ENCODE data around the gene ABCC4.
"Not testable (repeated sequence)": the region's sequence is repeated elsewhere in the genome, so short reads cannot be mapped to it uniquely, and the experiment has no call there.

The ABCC4 gene

DNA sequence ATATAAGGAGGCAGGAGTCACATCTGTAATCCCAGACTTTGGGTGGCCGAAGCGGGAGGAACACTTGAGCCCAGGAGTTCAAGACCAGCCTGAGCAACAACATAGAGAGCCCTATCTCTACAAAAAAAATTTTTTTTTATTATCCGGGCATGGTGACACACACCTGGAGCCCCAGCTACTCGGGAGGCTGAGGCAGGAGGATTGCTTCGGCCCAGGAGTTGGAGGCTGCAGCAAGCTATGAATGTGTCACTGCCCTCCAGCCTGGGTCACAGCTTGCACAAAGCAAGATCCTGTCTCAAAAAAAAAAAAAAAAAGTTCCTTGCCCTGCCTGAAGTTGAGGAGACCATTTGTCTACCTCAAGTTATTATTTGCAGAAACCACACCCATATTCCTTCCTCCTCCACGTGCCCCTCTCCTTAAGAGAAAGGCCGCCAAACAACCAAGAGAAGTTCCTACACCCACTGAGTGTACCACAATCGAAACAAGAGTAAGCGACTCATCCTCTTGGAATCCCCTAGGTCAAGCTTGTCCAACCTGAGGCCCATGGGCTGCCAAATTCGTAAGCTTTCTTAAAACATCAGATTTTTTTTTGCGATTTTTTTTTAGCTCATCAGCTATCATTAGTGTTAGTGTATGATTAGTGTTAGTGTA, 2.2 kb downstream of the ABCC4 start:
- DNase-seq, result no peak

DNA sequence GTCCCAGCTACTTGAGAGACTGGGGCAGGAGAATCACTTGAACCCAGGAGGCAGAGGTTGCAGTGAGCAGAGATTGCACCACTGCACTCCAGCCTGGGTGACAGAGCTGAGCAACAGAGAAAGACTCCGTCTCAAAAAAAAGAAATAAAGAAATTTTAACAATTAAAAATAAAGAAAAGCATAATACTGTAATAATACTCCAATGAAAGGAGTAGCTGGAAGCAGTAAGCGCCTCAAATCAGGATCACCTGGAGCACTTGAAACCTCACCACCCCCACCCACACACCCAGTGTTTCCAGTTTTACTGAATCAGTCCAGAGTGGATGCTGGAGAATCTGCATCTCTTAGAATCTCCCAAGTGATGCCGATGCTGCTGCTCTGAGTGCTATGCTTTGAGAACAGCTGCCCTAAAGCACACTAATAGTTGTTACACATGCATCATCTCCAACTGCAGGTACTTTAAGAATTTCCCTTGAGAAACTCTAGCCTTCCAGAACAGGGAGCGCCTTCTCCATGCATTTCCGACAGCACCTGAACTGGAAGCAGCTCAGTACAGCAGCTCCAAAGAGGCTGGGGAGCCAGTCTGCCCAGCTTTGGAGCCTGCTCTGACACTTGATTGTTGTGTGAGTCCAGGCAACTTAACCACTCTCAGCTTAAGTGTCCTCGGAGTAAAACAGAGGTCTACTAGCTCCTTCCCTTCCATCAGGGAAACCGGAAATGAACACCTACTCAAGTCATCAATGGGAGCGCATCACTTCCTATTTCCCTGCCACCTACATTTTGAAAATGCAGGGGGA, 2.9 kb downstream of the ABCC4 start:
- DNase-seq, result no peak

DNA sequence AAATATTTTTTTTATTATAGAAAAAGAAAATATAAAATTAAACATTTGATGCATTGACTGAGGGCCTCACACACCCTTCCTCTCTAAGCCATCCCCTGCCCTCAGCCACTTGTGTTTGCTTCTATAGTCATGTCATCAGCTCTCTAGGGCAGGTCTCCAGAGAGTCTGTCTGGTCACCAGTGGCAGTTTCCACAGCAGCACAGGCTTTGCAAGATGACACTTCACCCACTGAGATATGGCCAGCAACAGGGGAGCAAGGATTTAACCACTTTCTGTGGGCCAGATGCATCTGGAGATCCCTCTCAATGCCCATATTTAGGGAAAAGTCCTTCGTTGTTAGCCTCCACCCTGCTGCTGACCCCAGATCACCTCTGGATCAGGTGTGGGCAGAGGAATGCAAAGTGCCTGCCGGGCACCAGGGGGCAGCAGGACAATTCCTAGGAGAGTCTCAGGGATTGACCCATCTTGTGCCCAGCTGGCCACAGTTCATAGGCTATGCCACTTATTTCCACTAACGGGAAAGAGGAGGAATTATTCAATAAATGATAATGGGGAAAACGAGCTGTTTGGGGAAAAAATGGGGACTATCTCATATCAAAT, 4.8 kb downstream of the ABCC4 start:
- no peak for DNase-seq

DNA sequence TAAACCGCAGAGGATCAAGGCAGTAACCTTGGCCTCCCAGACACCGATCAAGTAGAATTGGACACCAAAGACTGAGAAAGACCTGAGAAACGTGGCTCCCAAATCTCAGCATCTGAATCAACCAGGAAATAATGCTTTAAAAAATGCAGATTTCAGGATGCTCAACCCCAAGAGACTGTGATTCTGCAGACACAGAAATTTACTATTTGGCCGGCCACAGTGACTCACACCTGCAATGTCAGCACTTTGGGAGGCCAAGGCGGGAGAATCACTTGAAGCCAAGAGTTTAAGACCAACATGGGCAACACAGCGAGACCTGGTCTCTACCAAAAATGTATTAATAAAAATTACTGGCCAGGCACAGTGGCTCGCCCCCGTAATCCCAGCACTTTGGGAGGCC, 6.2 kb downstream of the ABCC4 start:
- no peak for DNase-seq

DNA sequence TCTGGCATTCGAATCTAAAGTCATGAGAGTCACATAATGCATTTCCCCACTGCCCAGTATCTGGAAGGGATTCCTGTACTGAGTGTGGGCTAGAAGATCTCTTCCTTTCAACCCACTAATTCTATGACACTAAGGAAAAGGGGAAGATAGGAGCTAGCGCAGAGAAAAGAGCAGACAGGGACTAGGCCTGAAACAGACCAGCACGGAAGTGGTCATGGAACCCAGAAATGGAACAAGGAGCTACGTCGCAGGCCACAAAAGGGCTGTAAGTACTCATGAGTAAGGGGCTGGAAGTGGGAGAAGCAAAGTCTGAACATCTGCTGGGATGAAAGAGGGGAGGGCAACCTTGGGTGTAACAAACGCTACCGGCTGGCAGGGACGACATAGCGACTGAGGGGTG, 8.6 kb downstream of the ABCC4 start:
- DNase-seq, result no peak

DNA sequence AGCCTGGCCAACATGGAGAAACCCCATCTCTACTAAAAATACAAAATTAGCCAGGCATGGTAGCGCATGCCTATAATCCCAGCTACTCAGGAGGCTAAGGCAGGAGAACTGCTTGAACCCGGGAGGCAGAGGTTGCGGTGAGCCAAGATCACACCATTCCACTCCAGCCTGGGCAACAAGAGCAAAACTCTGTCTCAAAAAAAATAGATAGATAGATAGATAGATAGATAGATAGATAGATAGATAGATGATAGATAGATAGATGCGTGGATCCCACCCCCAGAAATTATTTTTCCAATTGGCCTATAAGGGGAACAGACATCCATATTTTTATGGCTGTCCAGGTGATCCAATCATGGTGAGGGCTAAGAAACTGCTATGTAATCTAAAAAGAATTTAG, 11.3 kb downstream of the ABCC4 start:
- DNase-seq, result not testable (repeated sequence)

DNA sequence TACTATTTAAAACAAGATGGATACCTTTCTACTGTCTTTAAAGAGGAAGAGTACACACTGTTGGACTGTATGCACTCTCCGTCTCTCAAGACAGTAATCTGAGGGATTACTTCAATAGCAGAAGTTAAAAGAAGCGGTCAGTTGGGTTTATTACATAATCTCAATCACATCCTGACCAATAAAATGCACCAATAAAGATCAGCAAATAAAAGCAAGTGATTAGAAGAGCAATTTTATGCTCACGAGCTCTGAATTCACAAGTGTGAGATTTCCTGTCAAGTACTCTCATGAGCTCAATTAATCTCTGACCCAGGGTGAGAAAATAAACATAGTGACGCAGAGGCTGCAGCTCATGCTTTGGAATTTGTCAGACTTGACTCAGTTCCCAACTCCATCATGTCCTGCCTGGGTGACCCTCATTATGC, 12.2 kb downstream of the ABCC4 start:
- DNase-seq, result no peak

DNA sequence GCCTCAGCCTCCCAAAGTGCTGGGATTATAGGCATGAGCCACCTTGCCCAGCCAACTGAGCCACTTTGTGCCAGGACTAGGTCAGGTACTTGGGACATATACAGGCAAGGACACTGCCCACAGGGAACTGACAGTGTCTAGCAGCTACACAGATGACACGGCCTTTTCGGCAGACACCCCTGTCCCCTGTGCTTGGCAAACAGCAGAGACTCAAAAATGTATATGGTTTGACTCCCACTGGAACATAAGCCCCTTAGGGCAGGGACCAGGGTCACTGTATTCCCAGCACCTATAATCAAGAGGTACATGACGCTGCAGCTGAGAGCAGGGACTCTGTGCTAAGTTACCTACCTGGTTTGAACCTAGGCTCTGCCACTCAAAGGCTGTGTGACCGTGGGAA, 16.8 kb downstream of the ABCC4 start:
- no peak for DNase-seq

DNA sequence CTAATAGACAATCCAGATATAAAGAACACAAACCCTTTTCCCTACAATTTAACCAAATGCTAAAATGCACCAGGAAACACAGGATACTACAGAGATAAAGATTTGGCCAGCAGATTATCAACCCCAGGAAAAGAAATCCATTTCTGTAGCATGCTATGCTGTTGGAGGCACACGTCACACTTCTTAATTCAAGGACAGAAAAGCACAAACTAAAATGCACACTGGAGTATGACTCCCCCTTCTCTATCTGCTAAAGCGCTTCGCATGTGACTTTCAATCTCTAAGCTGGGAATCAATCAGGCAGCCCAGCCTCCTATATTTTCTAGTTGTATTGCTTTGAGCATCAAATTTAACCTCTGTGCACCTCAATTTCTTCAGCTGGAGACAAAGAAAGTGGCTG, 22.2 kb downstream of the ABCC4 start:
- DNase-seq, result no peak

DNA sequence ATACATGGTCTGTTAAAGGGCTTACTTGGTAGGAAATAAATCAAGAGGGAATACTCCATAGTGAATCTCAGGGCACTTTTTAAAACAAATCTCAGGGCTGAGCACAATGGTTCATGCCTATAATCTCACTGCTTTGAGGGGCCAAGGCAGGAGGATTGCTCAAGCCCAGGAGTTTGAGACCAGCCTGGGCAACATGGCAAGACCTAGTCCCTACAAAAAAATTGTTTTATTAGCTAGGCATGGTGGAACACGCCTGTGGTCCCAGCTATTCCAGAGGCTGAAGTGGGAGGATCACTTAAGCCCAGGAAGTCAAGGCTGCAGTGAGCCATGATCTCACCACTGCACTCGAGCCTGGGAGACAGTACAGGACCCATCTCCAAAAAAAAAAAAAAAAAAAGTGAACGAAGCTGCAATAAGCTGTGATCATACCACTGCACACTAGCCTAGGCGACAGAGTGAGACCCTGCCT, 25.2 kb downstream of the ABCC4 start:
- no peak for DNase-seq

DNA sequence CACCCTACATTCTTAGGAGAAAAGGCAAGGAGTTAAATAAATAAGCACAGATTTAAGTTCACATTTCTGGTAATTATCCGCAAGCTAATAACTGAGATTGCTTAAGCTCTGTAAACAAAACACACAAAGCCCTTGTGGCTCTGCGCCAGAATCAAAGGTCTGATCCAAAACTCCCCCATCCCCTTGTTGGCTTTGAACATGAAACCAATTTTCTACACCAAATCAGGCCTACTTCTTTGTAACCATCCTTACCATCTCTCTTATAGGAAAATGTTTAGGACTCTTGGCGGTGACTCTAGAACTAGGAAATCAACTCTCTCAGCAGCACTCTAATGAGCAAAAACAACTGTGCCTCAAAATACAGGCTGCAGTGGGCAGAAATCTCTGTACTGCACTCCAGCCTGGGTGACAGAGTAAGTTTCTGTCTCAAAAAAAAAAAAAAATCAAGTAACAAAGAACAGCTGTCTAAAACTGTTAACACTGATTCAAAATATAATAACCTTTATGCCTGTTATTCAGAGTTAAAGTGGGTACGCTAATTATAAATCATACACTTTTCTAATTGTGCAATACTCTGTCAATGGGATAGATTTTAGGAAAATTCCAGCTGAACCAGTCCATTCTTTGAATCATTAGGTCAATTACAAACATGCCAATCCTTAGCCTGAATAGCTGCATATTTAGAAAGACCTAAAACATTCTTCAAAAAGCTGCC, 25.8 kb downstream of the ABCC4 start:
- DNase-seq, result no peak

DNA sequence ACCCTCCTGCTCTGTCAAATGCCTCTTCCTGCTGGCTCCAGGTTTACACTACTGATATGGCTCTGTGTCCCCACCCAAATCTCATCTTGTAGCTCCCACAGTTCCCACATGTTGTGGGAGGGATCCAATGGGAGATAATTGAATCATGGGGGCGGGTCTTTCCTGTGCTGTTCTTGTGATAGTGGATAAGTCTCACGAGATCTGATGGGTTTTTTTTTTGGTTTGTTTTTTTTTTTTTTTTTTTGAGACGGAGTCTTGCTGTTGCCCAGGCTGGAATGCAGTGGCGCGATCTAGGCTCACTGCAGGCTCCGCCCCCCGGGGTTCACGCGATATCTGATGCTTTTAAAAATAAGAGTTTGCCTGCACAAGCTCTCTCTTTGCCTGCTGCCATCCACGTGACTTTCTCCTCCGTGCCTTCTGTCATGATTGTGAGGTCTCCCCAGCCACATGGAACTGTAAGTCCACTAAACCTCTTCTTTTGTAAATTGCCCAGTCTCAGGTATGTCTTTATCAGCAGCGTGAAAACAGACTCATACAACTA, 27.6 kb downstream of the ABCC4 start:
- not testable (repeated sequence) for DNase-seq

DNA sequence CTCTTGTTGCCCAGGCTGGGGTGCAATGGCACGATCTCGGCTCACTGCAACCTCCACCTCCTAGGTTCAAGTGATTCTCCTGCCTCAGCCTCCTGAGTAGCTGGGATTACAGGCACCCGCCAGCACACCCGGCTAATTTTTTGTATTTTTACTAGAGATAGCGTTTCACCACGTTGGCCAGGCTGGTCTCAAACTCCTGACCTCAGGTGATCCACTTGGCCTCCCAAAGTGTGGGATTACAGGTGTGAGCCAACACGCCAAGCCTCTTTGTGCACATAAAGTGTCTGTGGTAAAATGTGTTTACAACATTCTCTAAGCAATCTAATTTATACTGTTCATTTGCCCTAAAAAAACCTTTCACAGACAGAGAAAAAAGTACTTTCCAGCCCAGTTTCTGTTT, 29.2 kb downstream of the ABCC4 start:
- DNase-seq, result not testable (repeated sequence)

DNA sequence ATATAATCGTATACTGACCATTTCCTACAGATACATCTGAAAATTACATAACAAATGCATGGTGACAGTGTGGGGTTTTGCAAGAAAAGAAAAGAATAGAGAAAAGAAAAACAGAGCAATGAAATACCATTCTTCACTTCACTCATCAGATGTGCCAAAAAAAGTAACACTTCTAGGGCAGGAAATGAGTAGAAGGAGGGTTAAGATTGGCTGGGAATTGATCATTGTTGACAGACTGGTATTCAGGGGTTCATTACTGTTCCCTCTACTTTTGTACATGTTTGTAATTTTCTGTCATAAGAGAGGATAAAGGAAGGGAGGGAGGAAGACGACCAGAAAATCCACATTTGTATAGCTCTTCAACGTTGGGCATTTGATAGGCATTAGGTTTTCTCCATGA, 31.5 kb downstream of the ABCC4 start:
- DNase-seq, result no peak

DNA sequence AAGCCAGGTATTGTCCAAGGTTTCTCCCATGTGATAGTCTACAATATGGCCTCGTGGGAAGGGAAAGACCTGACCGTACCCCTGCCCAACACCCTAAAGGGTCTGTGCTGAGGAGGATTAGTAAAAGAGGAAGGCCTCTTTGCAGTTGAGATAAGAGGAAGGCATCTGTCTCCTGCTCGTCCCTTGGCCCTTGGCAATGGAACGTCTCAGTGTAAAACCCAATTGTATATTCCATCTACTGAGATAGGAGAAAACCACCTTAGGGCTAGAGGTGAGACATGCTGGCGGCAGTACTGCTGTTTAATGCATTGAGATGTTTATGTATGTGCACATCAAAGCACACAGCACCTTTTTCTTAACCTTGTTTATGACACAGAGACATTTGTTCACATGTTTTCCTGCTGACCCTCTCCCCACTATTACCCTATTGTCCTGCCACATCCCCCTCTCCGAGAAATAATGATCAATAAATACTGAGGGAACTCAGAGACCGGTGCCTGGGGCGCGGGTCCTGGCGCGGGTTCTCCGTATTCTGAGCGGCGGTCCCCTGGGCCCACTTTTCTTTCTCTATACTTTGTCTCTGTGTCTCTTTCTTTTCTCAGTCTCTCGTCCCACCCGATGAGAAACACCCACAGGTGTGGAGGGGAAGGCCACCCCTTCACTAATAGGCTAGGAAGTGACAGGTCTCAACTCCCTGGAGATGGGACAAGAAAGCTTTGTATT, 32.7 kb downstream of the ABCC4 start:
- not testable (repeated sequence) for DNase-seq

DNA sequence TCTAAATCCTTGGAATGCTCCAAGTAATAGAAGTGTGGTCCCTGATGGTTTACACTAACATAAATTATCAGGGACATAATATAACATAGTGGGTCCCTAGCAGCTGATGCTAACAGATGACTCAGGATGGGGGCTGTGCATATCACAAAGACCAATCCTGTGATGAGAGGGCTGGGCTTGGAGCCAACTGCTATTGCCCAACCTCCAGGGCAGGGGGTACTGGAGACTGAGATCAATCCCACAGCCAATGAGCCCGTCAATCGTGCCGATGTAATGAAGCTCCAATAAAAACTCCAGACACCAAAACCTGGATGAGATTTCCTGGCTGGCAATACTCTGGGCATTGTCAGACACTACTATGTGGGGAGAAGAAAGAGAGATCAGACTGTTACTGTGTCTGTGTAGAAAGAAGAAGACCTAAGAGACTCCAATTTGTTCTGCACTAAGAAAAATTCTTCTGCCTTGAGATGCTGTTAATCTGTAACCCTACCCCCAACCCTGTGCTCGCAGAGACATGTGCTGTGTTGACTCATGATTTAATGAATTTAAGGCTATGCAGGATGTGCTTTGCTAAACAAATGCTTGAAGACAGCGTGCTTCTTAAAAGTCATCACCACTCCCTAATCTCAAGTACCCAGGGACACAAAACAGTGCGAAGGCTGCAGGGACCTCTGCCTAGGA, 33.4 kb downstream of the ABCC4 start:
- no peak for DNase-seq

DNA sequence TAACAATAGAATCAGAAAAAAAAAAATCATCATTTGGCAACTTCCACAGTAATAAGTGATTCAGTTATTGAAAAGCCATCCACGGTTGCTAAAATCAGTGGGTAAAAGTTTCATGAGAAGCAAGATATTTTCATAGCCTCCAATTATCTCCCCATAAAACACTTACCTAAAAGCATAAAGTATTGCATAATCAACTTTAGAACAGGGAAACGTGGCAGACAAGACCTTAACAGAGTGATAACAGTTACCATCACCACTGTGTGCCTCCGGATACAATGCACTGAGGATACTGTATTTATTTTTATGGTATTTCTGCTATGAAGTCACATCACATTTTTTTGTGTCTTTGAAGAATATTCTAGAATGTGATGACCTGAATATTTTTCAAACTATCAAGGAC, 37.0 kb downstream of the ABCC4 start:
- DNase-seq, result no peak

DNA sequence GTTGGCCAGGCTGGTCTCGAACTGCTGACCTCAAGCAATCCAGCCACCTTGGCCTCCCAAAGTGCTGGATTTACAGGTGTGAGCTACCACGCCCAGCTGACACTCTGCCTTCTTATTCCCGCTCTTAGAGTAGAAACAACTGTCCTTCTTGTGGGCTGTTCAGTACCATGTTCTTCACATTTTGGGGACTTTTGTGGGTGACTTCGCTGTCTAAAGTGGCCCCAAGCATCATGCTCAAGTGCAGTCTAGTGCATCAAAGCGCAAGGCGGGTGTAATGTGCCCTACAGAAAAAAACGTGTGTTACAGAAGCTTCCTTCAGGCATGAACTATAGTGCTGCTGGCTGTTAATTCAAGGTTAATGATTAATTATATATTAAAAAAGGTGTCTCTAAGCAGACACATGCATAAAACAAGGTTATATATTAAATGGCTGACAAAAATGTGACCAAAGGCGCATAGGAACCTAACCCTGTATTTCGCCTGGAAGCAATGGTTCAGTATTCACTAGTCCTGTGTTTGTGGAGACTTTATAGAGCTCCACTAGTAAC, 38.3 kb downstream of the ABCC4 start:
- DNase-seq, result no peak

DNA sequence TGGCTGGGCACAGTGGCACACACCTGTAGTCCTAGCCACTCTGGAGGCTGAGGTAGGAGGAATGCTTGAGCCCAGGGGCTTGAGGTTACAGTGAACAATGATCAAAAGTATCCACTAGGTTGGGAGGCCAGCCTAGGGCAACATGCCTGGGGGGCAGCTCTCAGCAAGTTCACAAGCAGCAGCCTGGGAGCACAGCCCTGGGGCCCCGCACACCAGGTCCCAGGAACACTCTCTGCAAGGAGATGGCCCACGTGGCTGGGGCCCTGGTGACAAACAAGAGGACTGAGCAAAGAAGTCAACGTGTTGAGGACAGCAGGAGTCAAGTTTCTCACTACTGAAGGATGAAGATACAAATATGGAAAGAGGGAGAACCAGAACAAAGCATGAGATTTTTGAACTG, 39.3 kb downstream of the ABCC4 start:
- DNase-seq, result no peak

DNA sequence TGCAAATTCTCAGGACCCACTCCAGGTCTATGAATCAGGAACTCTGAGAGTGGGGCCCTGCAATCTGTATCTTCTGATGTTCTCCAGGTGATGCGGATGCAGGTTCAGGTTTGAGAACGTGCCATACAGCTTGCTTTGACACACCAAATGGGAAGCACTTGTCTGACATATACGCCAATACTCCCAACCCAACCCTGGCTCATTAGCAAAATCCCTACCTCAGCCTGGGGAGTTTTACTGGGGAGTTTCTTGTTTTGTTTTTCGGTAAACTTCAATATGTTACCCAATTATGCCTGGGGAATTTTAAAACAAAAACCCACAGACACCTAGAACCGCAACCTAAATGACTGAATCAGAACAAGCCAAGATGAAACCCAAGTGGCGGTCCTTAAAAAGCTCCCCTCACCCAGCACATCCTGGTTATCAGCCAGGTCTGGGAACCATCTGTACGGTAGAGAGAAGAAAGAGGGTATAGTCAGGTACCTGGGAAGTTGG, 41.2 kb downstream of the ABCC4 start:
- no peak for DNase-seq

DNA sequence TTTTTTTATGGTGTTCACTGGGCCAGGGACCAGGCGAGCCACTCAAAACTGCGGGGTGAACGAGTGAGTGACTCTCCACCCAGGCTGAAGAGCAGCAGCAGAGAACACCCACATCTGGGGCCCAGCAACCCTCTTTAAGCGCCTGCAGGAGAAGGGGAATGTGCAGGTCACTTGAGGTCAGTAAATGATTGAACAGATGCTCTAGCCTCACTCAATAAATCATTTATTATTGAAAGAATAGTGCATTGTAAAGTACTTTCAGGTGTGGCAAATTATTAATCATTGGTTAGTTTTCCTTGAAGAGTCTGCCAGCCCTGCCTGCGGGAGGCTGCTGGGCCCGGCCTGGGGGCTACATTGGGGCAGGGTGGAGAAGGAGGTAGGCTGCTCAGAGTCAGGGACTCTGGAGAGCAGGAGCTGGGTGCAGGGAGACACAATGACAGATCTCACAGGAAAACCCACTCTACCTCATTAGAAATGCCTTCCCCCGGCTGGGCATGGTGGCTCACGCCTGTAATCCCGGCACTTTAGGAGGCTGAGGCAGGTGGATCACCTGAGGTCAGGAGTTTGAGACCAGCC, 42.5 kb downstream of the ABCC4 start:
- no peak for DNase-seq
